Activated CD4-positive, alpha-beta T cell treated with anti-CD3 and anti-CD28 coated beads, Interleukin-2, amount 50 U/mL, for 16 hours (primary cell): ENCODE data around the gene MTMR1.

Experiments
- DNase-seq: peaks from one replicate; pipeline ENCODE4 v3.0.0-alpha.2; 2020

The MTMR1 gene

DNA sequence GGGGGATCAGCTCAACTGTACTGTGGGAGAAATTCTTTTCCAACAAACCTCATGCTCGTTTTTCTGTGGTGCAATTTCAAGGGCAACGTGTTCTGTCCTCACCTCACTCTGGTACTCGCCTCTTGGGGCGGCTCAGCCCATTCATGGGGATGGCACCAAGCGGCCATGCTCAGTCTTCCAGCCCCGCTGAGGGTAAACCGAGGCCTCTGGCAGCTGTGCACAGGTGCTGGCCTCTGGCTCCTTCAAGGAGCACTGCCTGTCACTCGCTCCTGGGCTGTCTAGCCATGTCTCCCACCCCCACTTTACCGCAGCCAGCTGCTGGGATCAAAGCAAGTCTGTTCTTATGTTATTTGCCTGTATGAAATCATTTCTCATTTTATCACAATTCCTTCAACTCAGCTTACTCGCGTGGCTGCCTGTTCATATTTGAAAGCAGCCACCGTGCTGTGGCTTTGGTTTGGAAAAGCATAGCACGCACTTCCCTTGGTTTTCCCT, 70.2 kb downstream of the MTMR1 start:
- no peak for DNase-seq

DNA sequence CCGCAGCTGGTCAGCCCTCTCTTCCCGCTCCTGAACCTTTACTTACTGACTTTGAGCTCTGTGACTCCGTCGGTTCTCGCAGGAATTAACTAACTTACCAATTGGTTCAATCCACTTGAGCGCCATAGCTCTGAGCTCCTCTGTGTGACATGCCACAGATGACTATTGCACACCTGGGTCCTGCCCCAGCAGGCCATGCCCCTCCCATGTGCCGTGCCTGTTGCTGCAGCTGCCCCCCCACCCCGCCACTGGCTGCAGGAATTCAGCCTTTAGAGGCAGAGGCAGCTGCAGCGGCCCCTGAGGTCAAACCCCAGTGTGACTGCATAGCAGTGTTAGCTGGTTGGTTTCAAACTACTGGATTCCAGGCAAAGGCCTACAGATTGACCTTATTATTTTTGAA, 70.6 kb downstream of the MTMR1 start:
- DNase-seq = no peak

DNA sequence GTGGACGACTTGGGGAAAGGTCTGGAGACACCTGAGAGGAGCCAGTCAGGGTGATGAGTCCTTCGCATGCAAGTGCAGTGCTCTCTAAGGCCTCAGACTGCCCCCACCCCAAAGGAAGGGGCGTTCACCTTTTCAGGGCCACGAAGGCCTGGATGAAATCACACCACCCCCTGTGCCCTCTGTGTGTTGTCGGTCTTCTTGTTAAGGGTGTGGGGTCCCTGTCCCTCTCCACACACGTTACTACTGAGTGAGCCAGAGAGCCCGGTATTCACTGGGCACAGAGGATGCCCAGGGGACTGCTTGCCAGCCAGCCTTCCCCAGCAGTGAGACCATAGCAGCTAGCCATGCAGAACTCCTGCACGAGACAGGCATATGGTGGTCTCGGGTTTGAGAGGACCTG, 72.0 kb downstream of the MTMR1 start:
- no peak for DNase-seq

DNA sequence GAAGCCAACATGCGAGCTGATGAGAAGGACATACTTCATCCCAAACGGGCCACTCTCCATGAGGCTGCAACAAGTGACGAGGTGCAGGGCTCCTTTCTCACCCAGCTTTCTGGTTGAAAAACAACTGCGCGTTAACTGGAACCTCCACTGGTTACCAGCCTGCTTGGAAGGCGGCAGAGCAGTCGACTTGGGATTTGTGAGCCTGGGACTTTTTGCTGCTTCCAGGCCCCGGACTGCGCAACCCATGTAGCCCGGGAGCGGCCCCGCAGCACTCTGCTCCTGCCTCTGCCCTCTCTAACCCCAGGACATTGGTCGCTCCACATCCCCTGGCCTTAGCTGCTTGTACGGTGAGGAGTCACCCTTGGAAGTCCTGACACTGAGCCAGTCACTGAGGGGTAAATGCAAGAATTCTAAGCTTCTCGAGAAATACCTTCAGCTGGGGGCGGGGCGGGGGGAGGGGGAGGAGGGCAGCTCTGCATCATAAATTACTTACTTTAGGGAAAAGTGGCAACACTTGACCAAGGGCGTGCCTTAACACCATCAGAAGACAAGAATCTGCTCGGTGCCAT, 72.7 kb downstream of the MTMR1 start:
- no peak for DNase-seq

- no peak for DNase-seq
These were observed 73.3 kb downstream of the MTMR1 start for GRCh38 chrX:150766351-150767044.

DNA sequence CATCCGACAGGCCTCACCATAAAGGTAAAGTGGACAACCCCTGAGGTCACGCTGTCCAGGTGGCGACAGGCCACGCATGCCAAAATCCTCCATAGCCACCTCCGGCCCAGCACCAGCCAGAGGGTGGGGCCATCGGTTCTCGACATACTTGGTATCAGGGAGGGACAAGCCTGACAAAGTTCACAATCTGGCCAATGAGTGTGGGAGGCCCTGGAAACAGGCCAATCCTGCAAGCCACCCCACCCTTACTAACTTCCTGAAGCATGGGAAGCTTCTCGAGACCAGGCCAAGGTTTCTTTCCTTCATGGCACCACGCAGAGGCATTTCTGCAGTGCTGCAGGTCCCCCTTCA, 73.8 kb downstream of the MTMR1 start:
- no peak for DNase-seq

DNA sequence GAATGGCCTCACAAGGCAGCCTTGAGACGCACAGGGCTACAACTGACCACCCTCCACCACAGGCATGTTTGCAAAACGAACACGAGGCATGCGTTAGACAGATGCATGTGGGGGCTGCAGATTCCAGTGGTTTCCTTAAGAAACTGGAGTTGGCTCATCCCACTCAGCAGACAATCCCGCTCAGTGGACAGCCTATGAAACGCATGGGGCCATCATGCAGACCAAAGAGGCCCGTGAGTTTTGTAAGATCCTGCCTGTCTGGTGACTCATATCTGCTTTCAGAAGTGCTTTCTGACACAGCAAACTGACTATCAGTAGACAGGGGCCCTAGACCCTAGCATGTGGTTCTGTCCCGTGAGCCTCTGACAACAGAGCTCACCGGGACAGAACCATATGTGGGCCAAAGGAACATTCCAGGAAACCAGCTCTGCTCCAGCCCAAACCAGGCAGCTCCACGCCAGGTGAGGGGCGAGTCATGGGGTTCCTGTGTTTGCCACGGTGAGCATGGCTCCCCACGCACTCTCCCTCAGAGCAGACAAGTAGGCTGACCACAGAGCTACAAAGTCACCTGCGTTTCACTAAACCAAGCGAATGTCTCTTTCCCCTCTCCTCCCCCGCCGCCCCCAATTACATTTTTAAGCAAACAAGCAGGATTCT, 74.4 kb downstream of the MTMR1 start:
- DNase-seq = peak; percentile 54

DNA sequence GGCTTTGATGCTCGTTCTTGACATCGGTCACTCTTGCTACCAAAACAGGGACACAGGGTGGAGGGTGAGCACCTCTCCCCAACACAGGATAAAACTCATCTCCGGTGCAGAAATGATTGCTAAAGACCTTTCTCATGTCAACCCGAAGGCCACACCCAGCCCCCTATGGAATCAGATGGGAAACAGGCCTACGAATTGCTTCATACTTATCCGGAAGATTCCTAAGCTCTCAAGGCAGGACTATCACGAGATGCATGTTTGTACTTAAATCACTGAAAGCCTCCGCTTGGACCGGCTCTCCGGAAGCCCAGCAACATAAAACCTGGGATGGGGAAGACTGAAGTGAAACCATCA, 74.9 kb downstream of the MTMR1 start:
- no peak for DNase-seq

DNA sequence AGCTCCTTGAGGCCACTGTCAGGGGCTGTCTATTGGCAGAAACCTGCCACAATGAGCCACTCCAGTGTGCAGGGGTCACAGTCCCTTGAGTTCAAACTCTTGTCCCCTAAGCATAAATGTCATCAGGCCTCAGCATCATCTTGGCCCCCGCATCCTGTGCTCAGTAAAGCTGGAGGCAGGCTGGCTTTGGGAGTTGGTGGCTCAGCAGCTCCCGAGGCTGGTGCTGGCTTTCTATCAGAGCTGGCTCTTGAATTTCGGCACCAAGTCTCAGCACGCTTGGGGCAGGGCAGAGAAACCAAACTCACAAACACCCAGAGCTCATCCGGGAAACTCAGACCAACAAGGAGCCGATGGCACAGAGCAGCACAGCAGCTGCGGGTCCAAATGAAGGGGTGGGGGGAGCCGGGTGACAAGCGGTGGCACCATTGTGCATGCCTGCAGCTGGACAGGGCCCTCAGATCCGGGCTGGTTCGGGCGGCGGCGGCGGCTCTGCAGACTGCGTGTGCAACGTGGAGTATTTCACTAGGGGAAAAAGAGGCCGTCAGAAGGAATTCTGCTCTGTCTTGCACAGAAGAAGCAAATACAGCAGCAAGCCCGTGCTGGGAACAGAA, 75.5 kb downstream of the MTMR1 start:
- no peak for DNase-seq

GRCh38 chrX:150769408-150769807, 76.2 kb downstream of the MTMR1 start:
- DNase-seq = no peak

- no peak for DNase-seq
These were observed 77.4 kb downstream of the MTMR1 start for GRCh38 chrX:150770623-150771022.

DNA sequence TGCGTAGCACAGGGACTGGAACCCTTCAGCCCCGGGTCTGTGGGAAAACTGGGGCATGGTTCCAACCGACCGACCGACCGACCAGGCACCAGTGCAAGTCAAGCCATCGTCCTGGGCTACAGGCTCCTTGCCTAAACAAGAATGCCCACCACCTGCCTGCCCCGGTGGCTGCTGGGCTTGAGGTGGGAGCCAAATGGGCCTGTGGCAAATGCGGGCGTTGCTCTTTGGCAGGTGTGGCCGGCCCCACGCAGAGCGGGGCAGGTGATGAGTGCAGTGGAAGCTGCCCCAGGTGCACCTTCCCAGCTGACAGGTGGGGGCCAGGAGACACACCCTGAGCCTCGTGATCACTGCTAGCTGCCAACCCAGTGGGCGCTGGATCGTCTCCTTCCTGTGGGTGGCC, 77.9 kb downstream of the MTMR1 start:
- DNase-seq = no peak

GRCh38 chrX:150772150-150772970, 79.2 kb downstream of the MTMR1 start:
- peak; percentile 78 for DNase-seq

GRCh38 chrX:150773117-150773516, 79.9 kb downstream of the MTMR1 start:
- no peak for DNase-seq

GRCh38 chrX:150773634-150774033, 80.4 kb downstream of the MTMR1 start:
- DNase-seq = no peak

DNA sequence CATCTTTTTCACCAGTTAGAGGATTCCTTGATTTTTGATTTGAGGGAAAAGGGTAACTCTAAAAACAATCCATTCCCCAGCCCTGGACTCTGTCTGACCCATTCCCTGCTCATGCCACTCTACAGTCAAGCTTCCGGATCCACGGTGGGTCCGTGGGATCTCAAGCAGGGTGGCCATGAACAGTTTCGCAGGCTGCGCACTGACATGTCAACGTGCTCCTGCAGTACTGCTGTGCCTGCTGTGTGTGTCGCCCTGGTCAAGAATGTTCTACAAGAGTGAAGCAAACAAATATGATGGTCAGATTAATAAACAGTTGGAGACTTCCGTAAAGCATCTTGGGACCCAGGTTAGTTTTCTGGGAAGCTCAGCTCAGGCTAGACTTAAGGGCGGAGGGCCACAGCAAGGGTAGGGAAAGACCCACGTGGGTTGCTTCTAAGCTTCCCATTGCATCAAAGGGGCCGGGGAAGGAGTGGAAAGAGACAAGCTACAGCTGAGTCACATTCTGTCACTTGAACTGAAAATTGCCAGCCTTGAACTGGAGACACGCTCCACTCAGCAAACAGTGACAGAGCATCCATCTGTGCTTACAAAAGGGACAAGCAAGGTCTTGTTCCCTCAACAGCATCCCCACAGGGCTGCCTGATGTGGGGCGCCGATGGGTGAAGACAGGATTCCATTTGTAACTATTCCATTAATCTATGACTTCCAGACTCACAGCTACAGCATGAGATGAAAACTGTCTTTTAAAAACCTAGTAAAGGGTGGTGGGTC, 81.8 kb downstream of the MTMR1 start:
- DNase-seq = no peak

DNA sequence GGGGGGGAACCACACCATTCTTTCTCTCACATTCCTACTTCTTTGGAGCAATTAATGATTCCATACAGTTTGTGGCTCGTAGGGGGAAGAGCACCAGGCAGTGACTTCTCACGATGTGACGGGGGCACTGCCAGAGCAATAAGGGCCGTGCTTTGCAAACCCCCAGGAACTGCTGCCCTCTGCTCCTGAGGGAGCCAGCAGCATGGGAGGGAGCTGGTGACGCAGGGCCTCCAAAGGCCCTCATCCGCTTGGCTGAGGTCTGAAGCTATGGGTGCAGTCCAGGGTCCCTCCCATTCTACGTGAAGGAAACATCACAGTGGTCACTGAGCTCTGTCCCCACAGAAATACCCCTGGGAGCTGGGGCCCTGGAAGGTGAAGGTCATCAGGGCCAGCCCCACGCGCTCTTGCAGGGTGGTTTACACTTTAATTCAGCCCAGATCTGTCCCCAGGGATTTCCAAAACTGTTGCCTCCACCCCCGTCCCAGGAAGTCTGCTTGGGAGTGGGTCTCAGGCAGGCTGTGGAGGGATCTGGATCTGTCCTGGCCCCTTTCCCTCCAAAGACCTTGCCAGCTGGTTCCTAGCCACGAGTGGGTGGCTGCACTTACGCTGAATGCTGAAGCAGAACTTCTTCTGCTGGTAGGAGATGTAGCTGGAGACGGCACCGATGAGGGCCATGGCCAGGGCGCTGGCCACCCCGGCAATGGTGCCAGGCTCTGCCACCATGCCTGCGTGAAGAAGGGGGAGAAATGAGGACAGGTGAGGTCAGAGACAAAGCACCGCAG, 82.6 kb downstream of the MTMR1 start:
- no peak for DNase-seq

- DNase-seq = no peak
These were observed 84.3 kb downstream of the MTMR1 start for GRCh38 chrX:150777328-150777992.

DNA sequence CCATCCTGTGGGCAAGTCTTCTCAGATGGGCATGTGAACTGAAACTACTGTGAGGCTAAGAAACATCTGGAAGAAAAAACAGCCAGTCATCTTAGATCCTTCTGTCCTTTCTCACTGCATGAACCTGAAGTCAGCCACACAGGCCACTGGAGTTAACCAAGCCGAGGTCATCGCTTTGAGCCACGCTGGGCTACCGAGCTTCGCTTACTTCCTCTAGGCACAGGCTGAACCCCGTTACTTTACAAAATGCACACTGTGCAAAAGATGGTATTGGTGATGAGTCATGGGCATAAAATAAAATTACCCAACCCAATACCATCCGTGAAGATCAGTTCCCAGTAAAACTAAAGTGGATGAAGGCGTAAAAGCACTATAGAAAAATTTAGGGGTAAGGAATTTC, 86.2 kb downstream of the MTMR1 start:
- no peak for DNase-seq

DNA sequence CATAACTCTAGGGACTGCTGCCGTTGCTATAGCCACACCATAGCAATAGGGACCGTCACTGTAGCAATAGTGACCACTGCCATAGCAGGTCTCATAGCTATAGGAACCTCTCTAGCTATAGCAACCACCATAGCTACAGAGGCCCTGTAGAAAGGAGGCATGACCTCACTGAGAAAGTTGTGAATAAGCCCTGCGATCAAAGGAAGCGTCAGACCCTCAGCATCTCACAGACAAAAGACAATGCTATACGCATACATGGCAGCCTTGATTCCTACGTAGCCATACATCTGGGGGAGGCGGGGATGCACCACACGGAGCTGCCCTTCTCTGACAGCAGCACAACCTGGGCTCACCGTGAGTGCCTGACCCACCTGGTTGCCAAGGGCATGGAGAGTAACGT, 88.5 kb downstream of the MTMR1 start:
- DNase-seq = no peak

DNA sequence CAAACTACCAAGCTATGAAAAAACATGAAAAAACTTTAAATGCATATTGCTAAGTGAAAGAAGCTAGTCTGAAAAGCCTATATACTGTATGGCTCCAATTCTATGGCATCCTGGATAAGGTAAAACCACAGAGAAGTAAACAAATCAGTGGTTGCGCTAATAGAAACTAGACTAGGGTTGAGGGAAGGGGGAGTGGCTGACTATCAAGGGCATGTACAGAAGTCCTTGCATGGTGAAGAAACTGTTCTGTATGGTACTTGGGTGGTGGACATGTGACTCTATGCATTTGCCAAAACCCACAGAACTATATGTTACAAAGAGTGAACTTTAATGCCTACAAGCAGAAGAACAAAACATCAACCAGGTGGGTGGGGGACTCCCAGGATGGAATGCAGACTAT, 96.8 kb downstream of the MTMR1 start:
- no peak for DNase-seq
